Loucy (cell line): ENCODE data around the gene ABCB11.

Experiments
- CTCF ChIP-seq: fragments of 200-600 bp; sonication (generic); conservative IDR thresholded peaks from 2 replicates; pipeline ENCODE4 v1.5.1; 2014; ENCODE audit warnings: mild to moderate bottlenecking, antibody characterized with exemption, low read length
- EZH2phosphoT487 ChIP-seq: fragments of 200-600 bp; IDR thresholded peaks from 2 replicates; pipeline ENCODE4 v1.6.1; 2018; ENCODE audit warnings: antibody characterized with exemption, mild to moderate bottlenecking, moderate library complexity, borderline replicate concordance

- no peak for TF ChIP-seq CTCF
- no peak for TF ChIP-seq EZH2phosphoT487
Measured at GRCh38 chr2:169027234-169027633, 3.9 kb downstream of the ABCB11 start.
